GM12873 (cell line): ENCODE data around the gene XCR1.
A peak's percentile ranks its signal among the peaks of the same experiment; 100 is the strongest.

Experiments used
- TF ChIP-seq, protein P1 (sequence below): IDR thresholded peaks from 2 replicates; pipeline ENCODE4 v1.5.1; 2012; ENCODE audit warnings: low read depth, mild to moderate bottlenecking, moderate library complexity, low read length, control low read depth; ENCODE audit not compliant: insufficient read depth; ENCODE audit errors: missing control alignments

The XCR1 gene

DNA sequence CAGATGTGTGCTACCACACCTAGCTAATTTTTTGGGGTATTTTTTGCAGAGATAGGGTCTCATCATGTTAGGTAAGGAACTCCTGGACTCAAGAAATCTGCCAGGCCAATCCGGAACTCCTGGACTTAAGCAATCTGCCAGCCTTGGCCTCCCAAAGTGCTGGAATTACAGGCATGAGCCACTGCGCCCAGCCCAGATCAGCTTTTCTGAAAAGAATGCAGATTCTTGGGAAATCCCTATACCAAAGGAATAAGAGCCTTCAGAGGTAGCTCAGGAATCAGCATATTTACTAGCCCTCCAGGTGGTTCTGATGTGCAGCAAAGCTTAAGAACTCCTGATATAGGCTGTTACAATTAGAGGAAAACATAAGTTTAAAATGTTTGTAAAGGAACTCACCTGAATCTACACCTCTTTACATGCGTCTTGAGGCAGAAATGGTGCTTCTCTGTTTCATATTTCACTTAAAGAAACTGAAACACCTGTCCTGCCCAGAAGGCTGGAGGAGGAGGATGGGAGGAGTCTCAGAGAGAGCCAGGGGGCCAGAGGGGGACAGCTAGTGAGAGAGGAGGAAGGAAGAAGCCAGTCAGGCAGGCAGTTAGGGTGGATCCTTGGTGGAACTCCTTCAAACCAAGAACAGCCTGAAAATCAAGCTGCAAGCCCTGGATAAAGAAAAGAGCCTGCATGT lies at the start of gene XCR1:
TSS of gene XCR1 (minus strand) at position 463 of the 685 bp plus-strand sequence. CDS start 5,536 bp downstream, outside the sequence.
- TF ChIP-seq, protein P1, sequence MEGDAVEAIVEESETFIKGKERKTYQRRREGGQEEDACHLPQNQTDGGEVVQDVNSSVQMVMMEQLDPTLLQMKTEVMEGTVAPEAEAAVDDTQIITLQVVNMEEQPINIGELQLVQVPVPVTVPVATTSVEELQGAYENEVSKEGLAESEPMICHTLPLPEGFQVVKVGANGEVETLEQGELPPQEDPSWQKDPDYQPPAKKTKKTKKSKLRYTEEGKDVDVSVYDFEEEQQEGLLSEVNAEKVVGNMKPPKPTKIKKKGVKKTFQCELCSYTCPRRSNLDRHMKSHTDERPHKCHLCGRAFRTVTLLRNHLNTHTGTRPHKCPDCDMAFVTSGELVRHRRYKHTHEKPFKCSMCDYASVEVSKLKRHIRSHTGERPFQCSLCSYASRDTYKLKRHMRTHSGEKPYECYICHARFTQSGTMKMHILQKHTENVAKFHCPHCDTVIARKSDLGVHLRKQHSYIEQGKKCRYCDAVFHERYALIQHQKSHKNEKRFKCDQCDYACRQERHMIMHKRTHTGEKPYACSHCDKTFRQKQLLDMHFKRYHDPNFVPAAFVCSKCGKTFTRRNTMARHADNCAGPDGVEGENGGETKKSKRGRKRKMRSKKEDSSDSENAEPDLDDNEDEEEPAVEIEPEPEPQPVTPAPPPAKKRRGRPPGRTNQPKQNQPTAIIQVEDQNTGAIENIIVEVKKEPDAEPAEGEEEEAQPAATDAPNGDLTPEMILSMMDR, result no peak

GRCh38 chr3:46076606-46077005 lies 49.3 kb upstream of the XCR1 start:
- TF ChIP-seq, protein P1, result peak; percentile 38

GRCh38 chr3:46075816-46076215 lies 48.5 kb upstream of the XCR1 start:
- TF ChIP-seq, protein P1, result no peak

DNA sequence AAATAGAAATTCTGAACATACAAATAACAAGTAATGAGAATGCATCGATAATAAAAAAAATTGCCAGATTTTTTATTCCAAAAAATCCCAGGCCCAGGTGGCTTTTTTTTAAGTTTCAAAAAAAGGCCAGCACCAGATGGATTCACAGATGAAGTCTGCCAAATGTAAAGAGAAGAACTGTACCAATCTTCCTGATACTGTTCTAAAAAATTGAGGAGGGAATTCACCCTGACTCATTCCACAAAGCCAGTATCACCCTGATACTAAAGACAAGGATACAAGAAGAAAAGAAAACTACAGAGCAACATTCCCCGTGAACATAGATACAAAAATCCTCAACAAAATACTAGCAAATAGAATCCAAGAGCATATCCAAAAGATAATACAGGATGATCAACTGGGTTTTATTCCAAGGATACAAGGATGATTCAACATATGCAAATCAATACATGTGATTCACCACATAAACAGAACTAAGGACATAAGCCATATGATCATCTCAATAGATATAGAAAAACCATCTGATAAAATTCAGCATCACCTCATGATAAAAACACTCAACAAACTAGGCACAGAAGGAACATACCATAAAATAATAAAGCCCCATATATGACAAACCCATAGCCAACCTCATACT lies 44.1 kb upstream of the XCR1 start:
- TF ChIP-seq, protein P1, result no peak

DNA sequence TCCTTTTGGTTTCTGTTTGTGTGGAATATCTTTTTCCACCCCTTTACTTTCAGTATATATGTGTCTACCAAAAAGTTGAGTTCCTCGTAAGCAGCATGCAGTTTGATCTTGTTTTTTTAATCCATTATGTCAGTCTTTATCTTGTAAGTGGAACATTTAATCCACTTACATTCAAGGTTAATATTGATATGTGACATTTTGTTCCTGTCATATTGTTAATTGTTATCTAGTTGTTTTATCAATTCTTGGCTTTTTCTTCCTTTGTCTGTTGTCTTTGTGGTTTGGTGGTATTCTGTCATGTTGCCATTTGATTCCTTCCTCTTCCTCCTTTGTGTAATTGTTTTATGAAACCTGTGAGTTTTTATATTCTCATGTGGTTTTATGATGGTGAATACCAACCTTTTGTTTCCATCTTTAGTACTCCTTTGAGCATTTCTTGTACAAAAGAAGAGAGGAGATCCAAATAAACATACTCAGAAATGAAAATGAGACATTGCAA lies 43.4 kb upstream of the XCR1 start:
- TF ChIP-seq, protein P1, result no peak

DNA sequence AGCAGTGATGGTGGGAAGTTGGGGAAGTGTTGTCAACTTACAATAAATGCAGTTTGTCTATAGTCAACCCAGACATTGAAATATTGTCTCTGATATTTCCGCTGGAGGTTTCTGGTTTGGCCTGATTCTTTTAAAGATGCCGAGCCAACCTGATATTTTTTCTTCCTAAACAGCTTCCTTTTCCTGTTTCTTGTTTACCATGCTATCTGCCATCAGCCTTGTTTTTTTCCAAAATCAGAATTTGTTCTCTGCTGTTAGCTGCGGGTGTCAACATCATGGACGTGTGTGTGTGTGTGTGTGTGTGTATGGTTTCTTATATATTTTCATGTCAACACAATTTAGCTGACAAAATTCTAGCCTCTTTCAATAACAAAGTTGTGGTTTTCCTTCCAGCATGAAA lies 41.2 kb upstream of the XCR1 start:
- TF ChIP-seq, protein P1, result no peak

DNA sequence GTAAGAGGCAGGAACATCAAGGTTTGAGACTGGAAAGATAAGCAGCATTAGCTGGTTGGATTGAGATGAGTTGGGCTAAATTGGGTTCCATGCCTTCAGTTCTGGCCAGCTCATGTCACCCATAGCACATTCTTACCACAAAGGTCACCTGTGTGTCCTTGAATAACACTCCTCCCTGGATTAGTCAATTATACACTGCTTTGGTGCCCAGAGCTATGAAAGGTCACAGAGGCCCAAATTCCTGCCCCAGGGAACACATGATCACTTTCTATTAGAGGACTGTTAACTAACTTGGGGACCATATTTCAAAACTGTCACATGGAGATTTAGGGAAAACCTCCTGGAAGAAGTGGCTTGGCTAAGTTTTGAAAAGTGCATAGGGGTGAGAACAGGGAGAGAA lies 40.1 kb upstream of the XCR1 start:
- TF ChIP-seq, protein P1, result no peak
